ENCODE results near the gene VPS4B. TPM values are rescaled to one million over a fixed set of nuclear protein-coding genes. Genes with fewer than 3 reads are reported as not detected.

The VPS4B gene
- total RNA-seq (10 to 100 TPM; 60.8 to 61.9 TPM), polyA plus RNA-seq (74.5 TPM)

GRCh38 chr18:63422087-63422863 lies at the start of gene VPS4B:
VPS4B (minus strand) TSS chr18:63422476; CDS start chr18:63422259, 217 bp downstream.
- Histone ChIP-seq H3K9me3 (ENCODE audit: low read length) (no peaks in the 10 kb centered on the region), H3K4me1 (ENCODE audit: insufficient read depth, low read length) (peaks cover 33% of the 10 kb centered on the region), H3K4me3 (ENCODE audit: low read length) (peak within 1 kb of the TSS; percentile 97), H3K27ac (ENCODE audit: low read depth, low read length) (peak within 1 kb of the TSS; percentile 97), H3K36me3 (ENCODE audit: insufficient read depth, low read length) (peaks cover 9% of the 10 kb centered on the region), H3K27me3 (ENCODE audit: insufficient read depth, low read length, poor library complexity, severe bottlenecking) (no peaks in the 10 kb centered on the region)
- peak within 1 kb of the TSS; percentile 88 to 100 (median 97) for H3K4me3 Mint-ChIP-seq
- no peaks in the 10 kb centered on the region for H3K9me3 Mint-ChIP-seq
- ChIA-PET CTCF (interaction anchor here (0.7 to 2.9 kb wide), 3 partner anchors 17 to 56 kb away, joined by 3 to 14 read pairs (median 4); no protein-coding TSS in a partner anchor), POLR2A (interaction anchor here (0.6 to 1.6 kb wide), 9 partner anchors 10 to 707 kb away, joined by 3 to 10 read pairs (median 4); partner anchors contain the start of genes KDSR and PHLPP1)
- H3K36me3 Mint-ChIP-seq: peaks cover 0 to 25% (median 0%) of the 10 kb centered on the region in 3 donors
- H3K27me3 Mint-ChIP-seq: peaks cover 2 to 9% of the 10 kb centered on the region in 2 donors
- H3K27ac Mint-ChIP-seq: peak within 1 kb of the TSS; percentile 91 to 99 (median 98)
- DNase-seq: peak; percentile 99 to 100 (median 100)
- peaks cover 25 to 34% (median 28%) of the 10 kb centered on the region in 3 donors for H3K4me1 Mint-ChIP-seq

GRCh38 chr18:63470751-63471150 lies 48.5 kb upstream of the VPS4B start:
- ChIA-PET POLR2A (no interaction called here), CTCF (no interaction called here)
- Mint-ChIP-seq H3K27me3 (peaks cover 4 to 11% of the 10 kb centered on the region in 2 donors), H3K4me3 (no peak overlapping the region), H3K9me3 (no peaks in the 10 kb centered on the region), H3K4me1 (no peaks in the 10 kb centered on the region), H3K27ac (peak overlapping the region in 1 of 8 donors; percentile 5), H3K36me3 (no peaks in the 10 kb centered on the region)
- H3K36me3 ChIP-seq (ENCODE audit: insufficient read depth, low read length): no peaks in the 10 kb centered on the region
- H3K4me3 ChIP-seq (ENCODE audit: low read length): no peak overlapping the region
- H3K9me3 ChIP-seq (ENCODE audit: low read length): no peaks in the 10 kb centered on the region
- H3K27ac ChIP-seq (ENCODE audit: low read depth, low read length): no peak overlapping the region
- DNase-seq: no peak
- no peaks in the 10 kb centered on the region for H3K4me1 ChIP-seq (ENCODE audit: insufficient read depth, low read length)
- no peaks in the 10 kb centered on the region for H3K27me3 ChIP-seq (ENCODE audit: insufficient read depth, low read length, poor library complexity, severe bottlenecking)

GRCh38 chr18:63468575-63468974 lies 46.3 kb upstream of the VPS4B start:
- H3K27ac ChIP-seq (ENCODE audit: low read depth, low read length): no peak overlapping the region
- ChIA-PET POLR2A (no interaction called here), CTCF (interaction anchor here (1.1 kb wide), 1 partner anchor 30 kb away, joined by 3 read pairs; no protein-coding TSS in a partner anchor)
- Mint-ChIP-seq H3K27me3 (peaks cover 10% of the 10 kb centered on the region in 2 donors), H3K27ac (peak overlapping the region in 1 of 8 donors; percentile 47), H3K4me1 (no peaks in the 10 kb centered on the region), H3K36me3 (no peaks in the 10 kb centered on the region), H3K4me3 (no peak overlapping the region), H3K9me3 (no peaks in the 10 kb centered on the region)
- H3K36me3 ChIP-seq (ENCODE audit: insufficient read depth, low read length): no peaks in the 10 kb centered on the region
- no peak for DNase-seq
- H3K4me1 ChIP-seq (ENCODE audit: insufficient read depth, low read length): no peaks in the 10 kb centered on the region
- no peak overlapping the region for H3K4me3 ChIP-seq (ENCODE audit: low read length)
- H3K9me3 ChIP-seq (ENCODE audit: low read length): no peaks in the 10 kb centered on the region
- H3K27me3 ChIP-seq (ENCODE audit: insufficient read depth, low read length, poor library complexity, severe bottlenecking): no peaks in the 10 kb centered on the region

- ChIA-PET CTCF (interaction anchor here (1.1 kb wide), 1 partner anchor 29 kb away, joined by 3 read pairs; no protein-coding TSS in a partner anchor), POLR2A (no interaction called here)
- Mint-ChIP-seq H3K27ac (no peak overlapping the region), H3K4me1 (no peaks in the 10 kb centered on the region), H3K27me3 (peaks cover 15 to 17% of the 10 kb centered on the region in 2 donors), H3K36me3 (no peaks in the 10 kb centered on the region), H3K9me3 (no peaks in the 10 kb centered on the region), H3K4me3 (no peak overlapping the region)
- Histone ChIP-seq H3K36me3 (ENCODE audit: insufficient read depth, low read length) (no peaks in the 10 kb centered on the region), H3K27me3 (ENCODE audit: insufficient read depth, low read length, poor library complexity, severe bottlenecking) (no peaks in the 10 kb centered on the region), H3K4me1 (ENCODE audit: insufficient read depth, low read length) (no peaks in the 10 kb centered on the region), H3K4me3 (ENCODE audit: low read length) (no peak overlapping the region), H3K9me3 (ENCODE audit: low read length) (no peaks in the 10 kb centered on the region), H3K27ac (ENCODE audit: low read depth, low read length) (no peak overlapping the region)
- no peak for DNase-seq
These were observed 45.4 kb upstream of the VPS4B start for GRCh38 chr18:63467699-63468098.

GRCh38 chr18:63465059-63465458 lies 42.8 kb upstream of the VPS4B start:
- ChIA-PET CTCF (no interaction called here), POLR2A (no interaction called here)
- H3K4me3 ChIP-seq (ENCODE audit: low read length): no peak overlapping the region
- no peaks in the 10 kb centered on the region for H3K4me1 ChIP-seq (ENCODE audit: insufficient read depth, low read length)
- Mint-ChIP-seq H3K27me3 (peaks cover 12 to 30% of the 10 kb centered on the region in 2 donors), H3K9me3 (no peaks in the 10 kb centered on the region), H3K27ac (no peak overlapping the region), H3K36me3 (no peaks in the 10 kb centered on the region), H3K4me3 (no peak overlapping the region), H3K4me1 (no peaks in the 10 kb centered on the region)
- H3K27ac ChIP-seq (ENCODE audit: low read depth, low read length): no peak overlapping the region
- DNase-seq: no peak
- no peaks in the 10 kb centered on the region for H3K27me3 ChIP-seq (ENCODE audit: insufficient read depth, low read length, poor library complexity, severe bottlenecking)
- no peaks in the 10 kb centered on the region for H3K36me3 ChIP-seq (ENCODE audit: insufficient read depth, low read length)
- no peaks in the 10 kb centered on the region for H3K9me3 ChIP-seq (ENCODE audit: low read length)

GRCh38 chr18:63464434-63464833 lies 42.2 kb upstream of the VPS4B start:
- no peaks in the 10 kb centered on the region for H3K36me3 Mint-ChIP-seq
- H3K27ac ChIP-seq (ENCODE audit: low read depth, low read length): no peak overlapping the region
- no peak overlapping the region for H3K4me3 ChIP-seq (ENCODE audit: low read length)
- H3K27me3 ChIP-seq (ENCODE audit: insufficient read depth, low read length, poor library complexity, severe bottlenecking): no peaks in the 10 kb centered on the region
- no peaks in the 10 kb centered on the region for H3K36me3 ChIP-seq (ENCODE audit: insufficient read depth, low read length)
- H3K27ac Mint-ChIP-seq: peak overlapping the region in 1 of 8 donors; percentile 40
- H3K9me3 Mint-ChIP-seq: no peaks in the 10 kb centered on the region
- no peak for DNase-seq
- ChIA-PET CTCF (no interaction called here), POLR2A (no interaction called here)
- H3K4me1 Mint-ChIP-seq: no peaks in the 10 kb centered on the region
- no peak overlapping the region for H3K4me3 Mint-ChIP-seq
- no peaks in the 10 kb centered on the region for H3K4me1 ChIP-seq (ENCODE audit: insufficient read depth, low read length)
- H3K9me3 ChIP-seq (ENCODE audit: low read length): no peaks in the 10 kb centered on the region
- H3K27me3 Mint-ChIP-seq: peaks cover 12 to 31% of the 10 kb centered on the region in 2 donors

- H3K27ac Mint-ChIP-seq: no peak overlapping the region
- ChIA-PET CTCF (no interaction called here), POLR2A (no interaction called here)
- Histone ChIP-seq H3K27me3 (ENCODE audit: insufficient read depth, low read length, poor library complexity, severe bottlenecking) (no peaks in the 10 kb centered on the region), H3K9me3 (ENCODE audit: low read length) (no peaks in the 10 kb centered on the region), H3K4me3 (ENCODE audit: low read length) (no peak overlapping the region), H3K27ac (ENCODE audit: low read depth, low read length) (no peak overlapping the region), H3K4me1 (ENCODE audit: insufficient read depth, low read length) (no peaks in the 10 kb centered on the region), H3K36me3 (ENCODE audit: insufficient read depth, low read length) (no peaks in the 10 kb centered on the region)
- no peaks in the 10 kb centered on the region for H3K36me3 Mint-ChIP-seq
- no peaks in the 10 kb centered on the region for H3K9me3 Mint-ChIP-seq
- no peak for DNase-seq
- H3K4me1 Mint-ChIP-seq: no peaks in the 10 kb centered on the region
- no peak overlapping the region for H3K4me3 Mint-ChIP-seq
- H3K27me3 Mint-ChIP-seq: peaks cover 10 to 43% of the 10 kb centered on the region in 2 donors
These were observed 38.1 kb upstream of the VPS4B start for GRCh38 chr18:63460414-63460813.

- Mint-ChIP-seq H3K9me3 (no peaks in the 10 kb centered on the region), H3K27me3 (peaks cover 3 to 26% of the 10 kb centered on the region in 2 donors), H3K4me1 (no peaks in the 10 kb centered on the region), H3K36me3 (no peaks in the 10 kb centered on the region), H3K4me3 (no peak overlapping the region), H3K27ac (no peak overlapping the region)
- ChIA-PET CTCF (no interaction called here), POLR2A (no interaction called here)
- Histone ChIP-seq H3K27me3 (ENCODE audit: insufficient read depth, low read length, poor library complexity, severe bottlenecking) (no peaks in the 10 kb centered on the region), H3K4me1 (ENCODE audit: insufficient read depth, low read length) (no peaks in the 10 kb centered on the region), H3K9me3 (ENCODE audit: low read length) (no peaks in the 10 kb centered on the region), H3K4me3 (ENCODE audit: low read length) (no peak overlapping the region), H3K36me3 (ENCODE audit: insufficient read depth, low read length) (no peaks in the 10 kb centered on the region), H3K27ac (ENCODE audit: low read depth, low read length) (no peak overlapping the region)
- no peak for DNase-seq
These were observed 35.7 kb upstream of the VPS4B start for GRCh38 chr18:63457977-63458376.
